AG09319 (cell line): Measurements from ENCODE around the gene ZFP36.

ENCODE experiments used
- DNase-seq: peaks from one replicate; pipeline ENCODE4 v3.0.0-alpha.2; 2010; ENCODE audit warnings: low read depth; ENCODE audit errors: extremely low read depth
- CTCF ChIP-seq: IDR thresholded peaks from 2 replicates; pipeline ENCODE4 v1.5.1; 2011; ENCODE audit warnings: low read depth, mild to moderate bottlenecking, inconsistent platforms, low read length, moderate library complexity

Gene ZFP36

GRCh38 chr19:39409208-39410016 is 2.8 kb downstream of the ZFP36 start:
- DNase-seq = no peak
- no peak for TF ChIP-seq CTCF

DNA sequence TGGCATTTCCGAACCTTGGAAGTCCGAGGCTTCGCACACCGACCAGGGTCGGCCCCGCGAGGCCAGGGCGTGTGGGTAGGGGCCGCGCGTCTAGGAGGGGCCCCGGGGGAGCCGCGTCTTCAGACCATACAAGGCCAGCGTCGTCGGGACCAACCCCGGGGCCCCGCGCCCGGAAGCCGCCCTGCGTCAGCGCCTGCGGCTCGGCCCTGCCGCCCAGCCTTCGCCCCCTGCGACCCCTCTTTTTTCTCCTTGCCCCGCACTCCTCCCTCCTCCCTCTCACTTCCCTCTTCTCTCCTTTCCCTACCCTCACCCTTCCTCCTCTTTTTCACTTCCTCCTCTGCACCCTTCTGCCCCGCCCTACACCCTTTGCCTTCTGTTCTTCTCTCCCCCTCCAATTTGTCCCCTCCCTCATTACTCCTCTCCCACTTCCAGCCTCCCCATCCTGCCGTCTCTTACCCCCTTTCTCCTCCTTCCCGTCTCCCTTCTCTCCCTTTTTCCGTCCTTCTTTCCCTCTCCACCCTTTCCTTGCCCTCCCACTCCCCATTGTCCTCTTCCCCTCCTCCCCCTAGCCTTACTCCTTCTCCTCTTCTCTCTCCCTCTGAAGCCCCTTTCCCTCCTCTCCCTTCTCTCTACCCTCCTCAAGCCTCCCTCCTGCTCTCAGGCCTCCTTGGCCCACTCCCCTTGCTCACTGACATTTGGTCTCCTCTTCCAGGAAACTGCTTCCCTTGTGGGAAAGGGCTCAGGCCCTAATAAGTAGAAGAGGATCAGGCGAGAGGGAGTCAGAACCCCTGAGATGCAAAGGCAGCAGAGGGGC is 3.6 kb downstream of the ZFP36 start:
- DNase-seq = no peak
- no peak for TF ChIP-seq CTCF

DNA sequence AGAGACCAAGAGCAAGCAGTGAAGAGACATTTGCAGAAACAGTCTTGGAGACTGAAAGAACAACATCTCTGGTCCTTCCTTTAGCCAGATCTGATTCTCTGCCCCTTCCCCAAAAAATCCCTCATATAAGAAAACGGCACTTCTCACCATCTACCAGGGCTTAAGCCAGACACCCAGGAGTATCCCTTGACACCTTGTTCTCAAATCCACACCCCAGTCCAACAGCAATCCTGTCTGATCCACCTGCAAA is 4.1 kb downstream of the ZFP36 start:
- TF ChIP-seq CTCF = no peak
- no peak for DNase-seq

- peak; percentile 67 for DNase-seq
- TF ChIP-seq CTCF = no peak
Measured at GRCh38 chr19:39411081-39411831, 4.6 kb downstream of the ZFP36 start.

DNA sequence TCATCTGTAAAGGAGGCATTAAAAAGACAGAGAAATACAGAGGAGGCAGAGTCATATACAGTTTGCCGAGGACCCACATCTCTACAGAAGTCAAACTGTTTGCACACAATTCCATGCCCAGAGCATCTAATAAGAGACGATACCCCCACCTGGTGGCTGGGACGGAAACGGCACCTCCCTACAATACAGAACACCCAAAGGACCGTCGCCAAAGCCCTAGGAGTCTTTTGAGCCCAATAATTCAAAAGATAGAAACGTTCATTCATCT is 5.1 kb downstream of the ZFP36 start:
- peak; percentile 83 for TF ChIP-seq CTCF
- peak; percentile 87 for DNase-seq

- peak; percentile 82 for TF ChIP-seq CTCF
- DNase-seq = peak; percentile 100
Measured at GRCh38 chr19:39412100-39412866, 5.6 kb downstream of the ZFP36 start, which contains the start of gene PLEKHG2. TSS of gene PLEKHG2 (plus strand) at chr19:39412669. CDS start at chr19:39414087, 1,418 bp downstream.
